ENCODE data around the gene CNPY1.

Gene CNPY1

DNA sequence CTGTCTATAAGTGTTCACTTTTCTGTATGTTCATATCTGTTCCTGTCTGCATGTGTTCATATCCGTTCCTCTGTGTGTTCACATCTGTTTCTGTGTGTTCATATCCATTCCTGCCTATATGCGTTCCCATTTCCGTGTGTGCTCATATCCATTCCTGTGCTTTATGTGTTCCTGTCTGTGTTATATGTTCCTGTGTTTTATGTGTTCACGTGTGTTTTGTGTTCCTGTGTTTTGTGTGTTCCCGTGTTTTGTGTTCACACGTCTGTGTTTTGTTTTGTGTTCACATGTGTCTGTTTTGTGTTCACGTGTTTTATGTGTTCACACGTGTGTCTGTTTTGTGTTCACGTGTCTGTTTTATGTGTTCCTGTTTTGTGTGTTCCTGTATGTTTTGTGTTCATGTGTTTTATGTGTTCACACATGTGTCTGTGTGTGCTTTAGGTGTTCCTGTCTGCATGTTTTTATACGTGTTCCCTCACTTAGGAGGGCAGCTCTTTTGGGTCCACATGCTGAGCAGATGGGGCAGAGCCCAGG lies 42.2 kb upstream of the CNPY1 start:
- H3K79me2 ChIP-seq (ENCODE audit: insufficient read depth, low read length) = no peaks in the 10 kb centered on the region
- H3K4me1 ChIP-seq (ENCODE audit: insufficient read depth, low read length) = no peaks in the 10 kb centered on the region
- peaks cover 31% of the 10 kb centered on the region for H3K27me3 ChIP-seq (ENCODE audit: insufficient read depth, low read length, poor library complexity)
- TF ChIP-seq, protein P1, sequence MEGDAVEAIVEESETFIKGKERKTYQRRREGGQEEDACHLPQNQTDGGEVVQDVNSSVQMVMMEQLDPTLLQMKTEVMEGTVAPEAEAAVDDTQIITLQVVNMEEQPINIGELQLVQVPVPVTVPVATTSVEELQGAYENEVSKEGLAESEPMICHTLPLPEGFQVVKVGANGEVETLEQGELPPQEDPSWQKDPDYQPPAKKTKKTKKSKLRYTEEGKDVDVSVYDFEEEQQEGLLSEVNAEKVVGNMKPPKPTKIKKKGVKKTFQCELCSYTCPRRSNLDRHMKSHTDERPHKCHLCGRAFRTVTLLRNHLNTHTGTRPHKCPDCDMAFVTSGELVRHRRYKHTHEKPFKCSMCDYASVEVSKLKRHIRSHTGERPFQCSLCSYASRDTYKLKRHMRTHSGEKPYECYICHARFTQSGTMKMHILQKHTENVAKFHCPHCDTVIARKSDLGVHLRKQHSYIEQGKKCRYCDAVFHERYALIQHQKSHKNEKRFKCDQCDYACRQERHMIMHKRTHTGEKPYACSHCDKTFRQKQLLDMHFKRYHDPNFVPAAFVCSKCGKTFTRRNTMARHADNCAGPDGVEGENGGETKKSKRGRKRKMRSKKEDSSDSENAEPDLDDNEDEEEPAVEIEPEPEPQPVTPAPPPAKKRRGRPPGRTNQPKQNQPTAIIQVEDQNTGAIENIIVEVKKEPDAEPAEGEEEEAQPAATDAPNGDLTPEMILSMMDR (IDR thresholded peaks at IDR 0.05; ENCODE audit: borderline replicate concordance, extremely low read depth, low read length, poor library complexity, severe bottlenecking) = no peak
- no peak for TF ChIP-seq EZH2 (IDR thresholded peaks at IDR 0.05; ENCODE audit: borderline replicate concordance, low read depth, low read length, severe bottlenecking)
- no peak for DNase-seq
- no peak for ATAC-seq (ENCODE audit: insufficient read depth, low read depth)
- no peak overlapping the region for H3K4me3 ChIP-seq (ENCODE audit: low read depth in 1 of 2, low read length in 2 of 2)
- no peak overlapping the region for H3K27ac ChIP-seq (ENCODE audit: low read length)
- H3K9ac ChIP-seq (ENCODE audit: low read depth, low read length) = no peak overlapping the region
- no peaks in the 10 kb centered on the region for H3K9me3 ChIP-seq (ENCODE audit: insufficient read depth, low read length, severe bottlenecking)
- no peak overlapping the region for H2AFZ ChIP-seq (ENCODE audit: low read depth, low read length)
- no peaks in the 10 kb centered on the region for H3K36me3 ChIP-seq (ENCODE audit: insufficient read depth, low read length)
- no peak overlapping the region for H3K4me2 ChIP-seq (ENCODE audit: insufficient read depth, low read length)
- peaks cover 4% of the 10 kb centered on the region; the same call in 1 of the 2 replicates for H4K20me1 ChIP-seq (ENCODE audit: insufficient read depth, low read length)

DNA sequence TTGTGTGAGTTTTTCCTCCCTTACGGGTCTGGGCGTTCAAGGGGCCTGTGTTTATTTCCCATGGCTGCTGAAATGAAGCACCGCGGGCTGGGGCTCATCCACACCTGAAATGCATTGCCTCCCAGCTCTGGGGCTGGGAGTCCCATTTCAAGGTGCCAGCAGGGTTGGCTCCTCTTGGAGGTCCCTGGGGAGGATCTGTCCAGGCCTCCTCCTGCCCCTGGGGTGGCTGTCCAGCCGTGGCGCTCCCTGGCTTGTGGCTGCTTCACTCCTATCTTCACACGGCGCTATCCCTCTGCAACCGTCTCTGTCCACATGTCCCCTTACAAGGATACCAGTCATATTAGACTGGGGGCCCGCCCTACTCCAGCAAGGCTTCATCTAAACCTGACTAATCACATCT lies 41.1 kb upstream of the CNPY1 start:
- H4K20me1 ChIP-seq (ENCODE audit: insufficient read depth, low read length) = peaks cover 4% of the 10 kb centered on the region; the same call in 1 of the 2 replicates
- no peak for TF ChIP-seq EZH2 (IDR thresholded peaks at IDR 0.05; ENCODE audit: borderline replicate concordance, low read depth, low read length, severe bottlenecking)
- TF ChIP-seq, protein P1 (IDR thresholded peaks at IDR 0.05; ENCODE audit: borderline replicate concordance, extremely low read depth, low read length, poor library complexity, severe bottlenecking) = no peak
- no peak overlapping the region for H3K27ac ChIP-seq (ENCODE audit: low read length)
- H3K27me3 ChIP-seq (ENCODE audit: insufficient read depth, low read length, poor library complexity) = peaks cover 36% of the 10 kb centered on the region
- H3K4me3 ChIP-seq (ENCODE audit: low read depth in 1 of 2, low read length in 2 of 2) = no peak overlapping the region
- no peaks in the 10 kb centered on the region for H3K9me3 ChIP-seq (ENCODE audit: insufficient read depth, low read length, severe bottlenecking)
- no peak overlapping the region for H3K9ac ChIP-seq (ENCODE audit: low read depth, low read length)
- DNase-seq (no peak), ATAC-seq (ENCODE audit: insufficient read depth, low read depth) (no peak)
- no peaks in the 10 kb centered on the region for H3K36me3 ChIP-seq (ENCODE audit: insufficient read depth, low read length)
- no peak overlapping the region for H3K4me2 ChIP-seq (ENCODE audit: insufficient read depth, low read length)
- H3K4me1 ChIP-seq (ENCODE audit: insufficient read depth, low read length) = no peaks in the 10 kb centered on the region
- no peaks in the 10 kb centered on the region for H3K79me2 ChIP-seq (ENCODE audit: insufficient read depth, low read length)
- no peak overlapping the region for H2AFZ ChIP-seq (ENCODE audit: low read depth, low read length)

- no peak for ATAC-seq (ENCODE audit: insufficient read depth, low read depth)
- Histone ChIP-seq H3K9ac (ENCODE audit: low read depth, low read length) (no peak overlapping the region), H3K4me1 (ENCODE audit: insufficient read depth, low read length) (no peaks in the 10 kb centered on the region), H3K27me3 (ENCODE audit: insufficient read depth, low read length, poor library complexity) (peaks cover 41% of the 10 kb centered on the region), H4K20me1 (ENCODE audit: insufficient read depth, low read length) (peaks cover 4% of the 10 kb centered on the region; the same call in 1 of the 2 replicates), H3K36me3 (ENCODE audit: insufficient read depth, low read length) (no peaks in the 10 kb centered on the region), H2AFZ (ENCODE audit: low read depth, low read length) (no peak overlapping the region), H3K27ac (ENCODE audit: low read length) (no peak overlapping the region), H3K4me3 (ENCODE audit: low read depth in 1 of 2, low read length in 2 of 2) (no peak overlapping the region), H3K79me2 (ENCODE audit: insufficient read depth, low read length) (no peaks in the 10 kb centered on the region), H3K4me2 (ENCODE audit: insufficient read depth, low read length) (no peak overlapping the region), H3K9me3 (ENCODE audit: insufficient read depth, low read length, severe bottlenecking) (no peaks in the 10 kb centered on the region)
- no peak for DNase-seq
- no peak for TF ChIP-seq EZH2 (IDR thresholded peaks at IDR 0.05; ENCODE audit: borderline replicate concordance, low read depth, low read length, severe bottlenecking)
- TF ChIP-seq, protein P1 (IDR thresholded peaks at IDR 0.05; ENCODE audit: borderline replicate concordance, extremely low read depth, low read length, poor library complexity, severe bottlenecking) = no peak
Measured at GRCh38 chr7:155586843-155587440, 40.6 kb upstream of the CNPY1 start.

All from DND-41 (cell line).